Measurements from ENCODE around the gene LMO1. TPM values are rescaled to one million over a fixed set of nuclear protein-coding genes. Genes with fewer than 3 reads are reported as not detected.

The LMO1 gene
- total and polyA plus RNA-seq, 10 of the 15 experiments (the other 5 are each of a cell fraction or from before 2014, with no cell fraction given), result not detected

DNA sequence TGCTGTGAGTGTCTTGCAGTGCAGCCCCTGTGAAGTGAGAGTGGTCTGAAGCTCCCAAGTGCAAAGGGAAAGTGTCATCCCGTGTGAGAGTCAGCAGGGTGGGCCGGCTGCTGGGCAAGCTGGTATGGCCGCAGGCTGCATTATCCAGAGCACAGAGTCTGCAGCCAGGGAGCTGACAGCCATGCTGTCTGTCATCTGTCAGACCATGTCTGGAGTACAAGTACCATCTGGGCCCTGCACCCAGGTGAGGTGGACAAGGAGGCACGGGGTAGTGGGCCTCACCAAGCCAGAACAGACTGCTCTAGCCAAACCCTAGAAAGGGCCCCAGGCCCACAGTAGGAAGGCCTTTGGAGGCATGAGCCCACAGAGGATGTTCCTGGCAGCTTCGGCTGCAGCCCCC, 20.2 kb downstream of the LMO1 start:
- Histone ChIP-seq H3K27me3 (replicated peaks in 1 of 2; ENCODE audit: control insufficient read depth in 2 of 2, insufficient read depth in 2 of 2, low read length in 1 of 2) (peaks cover 1 to 2% of the 10 kb centered on the region in 2 experiments; a peak in 2 of 4 replicates), H3K4me3 (no peak overlapping the region), H3K9ac (ENCODE audit: control insufficient read depth, insufficient read depth, low read length) (no peak overlapping the region), H3K79me2 (ENCODE audit: control insufficient read depth, insufficient read depth, low read length) (no peaks in the 10 kb centered on the region), H3K27ac (ENCODE audit: control insufficient read depth, insufficient read depth) (no peak overlapping the region), H3K4me2 (ENCODE audit: control insufficient read depth, insufficient read depth) (no peak overlapping the region), H3K36me3 (ENCODE audit: control insufficient read depth in 2 of 2, insufficient read depth in 2 of 2, low read length in 1 of 2) (no peaks in the 10 kb centered on the region), H4K20me1 (ENCODE audit: control insufficient read depth, insufficient read depth) (no peaks in the 10 kb centered on the region), H2AFZ (ENCODE audit: control insufficient read depth, low read depth, low read length) (no peak overlapping the region), H3K9me3 (replicated peaks; ENCODE audit: control insufficient read depth, insufficient read depth, low read length) (no peaks in the 10 kb centered on the region), H3K4me1 (ENCODE audit: control insufficient read depth, insufficient read depth, low read length) (no peaks in the 10 kb centered on the region)
- WGBS (ENCODE audit: insufficient coverage, insufficient replicate concordance, low lambda C conversion rate, missing lambda C conversion rate), result 47% methylated on average over 5 of the region's 5 CpGs
- RAD21 ChIA-PET (ENCODE audit: unreplicated experiment), result no interaction called here
- DNase-seq (ENCODE audit: low read depth, low spot score), result no peak
- intact Hi-C loops (cut with micrococcal nuclease; ENCODE audit: unreplicated experiment), result no loop called here
- POLR2A ChIA-PET, result no interaction called here
- ATAC-seq, result no peak
- FAIRE-seq, result no peak
- no TSS peak for BruUV-seq (replicated peaks)
- SMC1A ChIA-PET (ENCODE audit: uncharacterized antibody, unreplicated experiment), result interaction anchor here (0.7 kb wide), 1 partner anchor 50 kb away, joined by 3 read pairs; no protein-coding TSS in a partner anchor
- in situ Hi-C loops (cut with MboI), result no loop called here
- CTCF ChIA-PET, result no interaction called here
- TF ChIP-seq, protein P1, sequence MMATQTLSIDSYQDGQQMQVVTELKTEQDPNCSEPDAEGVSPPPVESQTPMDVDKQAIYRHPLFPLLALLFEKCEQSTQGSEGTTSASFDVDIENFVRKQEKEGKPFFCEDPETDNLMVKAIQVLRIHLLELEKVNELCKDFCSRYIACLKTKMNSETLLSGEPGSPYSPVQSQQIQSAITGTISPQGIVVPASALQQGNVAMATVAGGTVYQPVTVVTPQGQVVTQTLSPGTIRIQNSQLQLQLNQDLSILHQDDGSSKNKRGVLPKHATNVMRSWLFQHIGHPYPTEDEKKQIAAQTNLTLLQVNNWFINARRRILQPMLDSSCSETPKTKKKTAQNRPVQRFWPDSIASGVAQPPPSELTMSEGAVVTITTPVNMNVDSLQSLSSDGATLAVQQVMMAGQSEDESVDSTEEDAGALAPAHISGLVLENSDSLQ (IDR thresholded peaks at IDR 0.05), result no peak
- TF ChIP-seq CBX3 (IDR thresholded peaks at IDR 0.05; ENCODE audit: borderline replicate concordance, low read depth) (no peak), ZNF274 (IDR thresholded peaks at IDR 0.05; ENCODE audit: insufficient read depth, insufficient read length) (no peak), EZH2 (IDR thresholded peaks at IDR 0.05; ENCODE audit: borderline replicate concordance, control insufficient read depth, low read depth, low read length) (no peak), TCF12 (IDR thresholded peaks at IDR 0.05; ENCODE audit: low read depth, low read length) (no peak), TARDBP (IDR thresholded peaks at IDR 0.05; ENCODE audit: borderline replicate concordance) (no peak), RCOR1 (conservative IDR thresholded peaks at IDR 0.05; ENCODE audit: low read depth, low read length) (no peak), SMAD5 (IDR thresholded peaks at IDR 0.05; ENCODE audit: low read depth) (no peak), POLR2AphosphoS5 (IDR thresholded peaks at IDR 0.05; ENCODE audit: low read length) (no peak), FOXM1 (IDR thresholded peaks at IDR 0.05; ENCODE audit: low read depth, low read length) (no peak), CEBPB (IDR thresholded peaks at IDR 0.05; ENCODE audit: borderline replicate concordance in 1 of 2, low read depth in 2 of 2, low read length in 2 of 2) (no peak), GATAD2B (conservative IDR thresholded peaks at IDR 0.05; ENCODE audit: low read depth) (no peak)
- TF ChIP-seq, protein P2, sequence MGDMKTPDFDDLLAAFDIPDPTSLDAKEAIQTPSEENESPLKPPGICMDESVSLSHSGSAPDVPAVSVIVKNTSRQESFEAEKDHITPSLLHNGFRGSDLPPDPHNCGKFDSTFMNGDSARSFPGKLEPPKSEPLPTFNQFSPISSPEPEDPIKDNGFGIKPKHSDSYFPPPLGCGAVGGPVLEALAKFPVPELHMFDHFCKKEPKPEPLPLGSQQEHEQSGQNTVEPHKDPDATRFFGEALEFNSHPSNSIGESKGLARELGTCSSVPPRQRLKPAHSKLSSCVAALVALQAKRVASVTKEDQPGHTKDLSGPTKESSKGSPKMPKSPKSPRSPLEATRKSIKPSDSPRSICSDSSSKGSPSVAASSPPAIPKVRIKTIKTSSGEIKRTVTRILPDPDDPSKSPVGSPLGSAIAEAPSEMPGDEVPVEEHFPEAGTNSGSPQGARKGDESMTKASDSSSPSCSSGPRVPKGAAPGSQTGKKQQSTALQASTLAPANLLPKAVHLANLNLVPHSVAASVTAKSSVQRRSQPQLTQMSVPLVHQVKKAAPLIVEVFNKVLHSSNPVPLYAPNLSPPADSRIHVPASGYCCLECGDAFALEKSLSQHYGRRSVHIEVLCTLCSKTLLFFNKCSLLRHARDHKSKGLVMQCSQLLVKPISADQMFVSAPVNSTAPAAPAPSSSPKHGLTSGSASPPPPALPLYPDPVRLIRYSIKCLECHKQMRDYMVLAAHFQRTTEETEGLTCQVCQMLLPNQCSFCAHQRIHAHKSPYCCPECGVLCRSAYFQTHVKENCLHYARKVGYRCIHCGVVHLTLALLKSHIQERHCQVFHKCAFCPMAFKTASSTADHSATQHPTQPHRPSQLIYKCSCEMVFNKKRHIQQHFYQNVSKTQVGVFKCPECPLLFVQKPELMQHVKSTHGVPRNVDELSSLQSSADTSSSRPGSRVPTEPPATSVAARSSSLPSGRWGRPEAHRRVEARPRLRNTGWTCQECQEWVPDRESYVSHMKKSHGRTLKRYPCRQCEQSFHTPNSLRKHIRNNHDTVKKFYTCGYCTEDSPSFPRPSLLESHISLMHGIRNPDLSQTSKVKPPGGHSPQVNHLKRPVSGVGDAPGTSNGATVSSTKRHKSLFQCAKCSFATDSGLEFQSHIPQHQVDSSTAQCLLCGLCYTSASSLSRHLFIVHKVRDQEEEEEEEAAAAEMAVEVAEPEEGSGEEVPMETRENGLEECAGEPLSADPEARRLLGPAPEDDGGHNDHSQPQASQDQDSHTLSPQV (IDR thresholded peaks at IDR 0.05), result no peak
- TF ChIP-seq, protein P3, sequence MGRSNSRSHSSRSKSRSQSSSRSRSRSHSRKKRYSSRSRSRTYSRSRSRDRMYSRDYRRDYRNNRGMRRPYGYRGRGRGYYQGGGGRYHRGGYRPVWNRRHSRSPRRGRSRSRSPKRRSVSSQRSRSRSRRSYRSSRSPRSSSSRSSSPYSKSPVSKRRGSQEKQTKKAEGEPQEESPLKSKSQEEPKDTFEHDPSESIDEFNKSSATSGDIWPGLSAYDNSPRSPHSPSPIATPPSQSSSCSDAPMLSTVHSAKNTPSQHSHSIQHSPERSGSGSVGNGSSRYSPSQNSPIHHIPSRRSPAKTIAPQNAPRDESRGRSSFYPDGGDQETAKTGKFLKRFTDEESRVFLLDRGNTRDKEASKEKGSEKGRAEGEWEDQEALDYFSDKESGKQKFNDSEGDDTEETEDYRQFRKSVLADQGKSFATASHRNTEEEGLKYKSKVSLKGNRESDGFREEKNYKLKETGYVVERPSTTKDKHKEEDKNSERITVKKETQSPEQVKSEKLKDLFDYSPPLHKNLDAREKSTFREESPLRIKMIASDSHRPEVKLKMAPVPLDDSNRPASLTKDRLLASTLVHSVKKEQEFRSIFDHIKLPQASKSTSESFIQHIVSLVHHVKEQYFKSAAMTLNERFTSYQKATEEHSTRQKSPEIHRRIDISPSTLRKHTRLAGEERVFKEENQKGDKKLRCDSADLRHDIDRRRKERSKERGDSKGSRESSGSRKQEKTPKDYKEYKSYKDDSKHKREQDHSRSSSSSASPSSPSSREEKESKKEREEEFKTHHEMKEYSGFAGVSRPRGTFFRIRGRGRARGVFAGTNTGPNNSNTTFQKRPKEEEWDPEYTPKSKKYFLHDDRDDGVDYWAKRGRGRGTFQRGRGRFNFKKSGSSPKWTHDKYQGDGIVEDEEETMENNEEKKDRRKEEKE (IDR thresholded peaks at IDR 0.05), result no peak
- TF ChIP-seq, protein P4, sequence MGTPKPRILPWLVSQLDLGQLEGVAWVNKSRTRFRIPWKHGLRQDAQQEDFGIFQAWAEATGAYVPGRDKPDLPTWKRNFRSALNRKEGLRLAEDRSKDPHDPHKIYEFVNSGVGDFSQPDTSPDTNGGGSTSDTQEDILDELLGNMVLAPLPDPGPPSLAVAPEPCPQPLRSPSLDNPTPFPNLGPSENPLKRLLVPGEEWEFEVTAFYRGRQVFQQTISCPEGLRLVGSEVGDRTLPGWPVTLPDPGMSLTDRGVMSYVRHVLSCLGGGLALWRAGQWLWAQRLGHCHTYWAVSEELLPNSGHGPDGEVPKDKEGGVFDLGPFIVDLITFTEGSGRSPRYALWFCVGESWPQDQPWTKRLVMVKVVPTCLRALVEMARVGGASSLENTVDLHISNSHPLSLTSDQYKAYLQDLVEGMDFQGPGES (IDR thresholded peaks at IDR 0.05), result no peak

All from GM12878 (cell line).